C4-2B (cell line): Measurements from ENCODE around the gene IGF2.

Source experiments
- CTCF ChIP-seq: fragments of 450-650 bp; conservative IDR thresholded peaks from 2 replicates; pipeline ENCODE4 v1.5.1; 2017; ENCODE audit warnings: mild to moderate bottlenecking
- ZFX ChIP-seq: fragments of 450-650 bp; IDR thresholded peaks from 2 replicates; pipeline ENCODE4 v1.6.1; 2017

- no peak for TF ChIP-seq CTCF
- no peak for TF ChIP-seq ZFX
Measured at GRCh38 chr11:2106583-2107209, 32.5 kb downstream of the IGF2 start.
